ENCODE data around the gene SMIM10L1.

SMIM10L1 gene

GRCh38 chr12:11143352-11143751 lies 27.6 kb upstream of the SMIM10L1 start:
- TF ChIP-seq CTCF (conservative IDR thresholded peaks at IDR 0.05; ENCODE audit: low read depth, low read length) = no peak
- DNase-seq (ENCODE audit: low read depth) = no peak
- H3K4me3 ChIP-seq (ENCODE audit: low read depth, low read length) = no peak overlapping the region

- TF ChIP-seq CTCF (conservative IDR thresholded peaks at IDR 0.05; ENCODE audit: low read depth, low read length) = no peak
- no peak overlapping the region for H3K4me3 ChIP-seq (ENCODE audit: low read depth, low read length)
- no peak for DNase-seq (ENCODE audit: low read depth)
Observed at GRCh38 chr12:11144297-11144696, 26.7 kb upstream of the SMIM10L1 start.

- H3K4me3 ChIP-seq (ENCODE audit: low read depth, low read length) = no peak overlapping the region
- DNase-seq (ENCODE audit: low read depth) = no peak
- TF ChIP-seq CTCF (conservative IDR thresholded peaks at IDR 0.05; ENCODE audit: low read depth, low read length) = no peak
Observed at GRCh38 chr12:11147420-11147819, 23.6 kb upstream of the SMIM10L1 start.

- H3K4me3 ChIP-seq (ENCODE audit: low read depth, low read length) = no peak overlapping the region
- no peak for DNase-seq (ENCODE audit: low read depth)
- TF ChIP-seq CTCF (conservative IDR thresholded peaks at IDR 0.05; ENCODE audit: low read depth, low read length) = no peak
Observed at GRCh38 chr12:11150832-11151231, 20.2 kb upstream of the SMIM10L1 start.

- DNase-seq (ENCODE audit: low read depth) = no peak
- TF ChIP-seq CTCF (conservative IDR thresholded peaks at IDR 0.05; ENCODE audit: low read depth, low read length) = no peak
- no peak overlapping the region for H3K4me3 ChIP-seq (ENCODE audit: low read depth, low read length)
Observed at GRCh38 chr12:11152725-11153124, 18.3 kb upstream of the SMIM10L1 start.

GRCh38 chr12:11154400-11154925 lies 16.5 kb upstream of the SMIM10L1 start:
- no peak for DNase-seq (ENCODE audit: low read depth)
- no peak overlapping the region for H3K4me3 ChIP-seq (ENCODE audit: low read depth, low read length)
- TF ChIP-seq CTCF (conservative IDR thresholded peaks at IDR 0.05; ENCODE audit: low read depth, low read length) = no peak

- no peak overlapping the region for H3K4me3 ChIP-seq (ENCODE audit: low read depth, low read length)
- no peak for TF ChIP-seq CTCF (conservative IDR thresholded peaks at IDR 0.05; ENCODE audit: low read depth, low read length)
- DNase-seq (ENCODE audit: low read depth) = no peak
Observed at GRCh38 chr12:11158885-11159444, 12.0 kb upstream of the SMIM10L1 start.

Measured in choroid plexus epithelial cell (primary cell).